Upper lobe of left lung (tissue), 4 donors: ENCODE measurements around the gene CCM2L.

Experiments
- POLR2A ChIP-seq, 4 donors: fragments of 450-650 bp; IDR thresholded peaks; one replicate each; pipeline ENCODE4 v1.5.1; 2016 to 2017; ENCODE audit warnings: antibody characterized with exemption in 4 of 4, mild to moderate bottlenecking in 2 of 4
- POLR2AphosphoS5 ChIP-seq, 2 donors: sonication (generic); formaldehyde crosslinking; IDR thresholded peaks; one replicate each; pipeline ENCODE4 v1.5.1; 2017; ENCODE audit warnings: antibody characterized with exemption in 2 of 2
- TF ChIP-seq, protein P1 (sequence below), 6 experiments: fragments of 450-650 bp in 4 of 6; fragments of 200-600 bp in 2 of 6; sonication (generic) in 2 of 6; IDR thresholded peaks; one replicate each; pipeline ENCODE4 v1.5.1; 2016 to 2019; ENCODE audit warnings: antibody characterized with exemption in 6 of 6

DNA sequence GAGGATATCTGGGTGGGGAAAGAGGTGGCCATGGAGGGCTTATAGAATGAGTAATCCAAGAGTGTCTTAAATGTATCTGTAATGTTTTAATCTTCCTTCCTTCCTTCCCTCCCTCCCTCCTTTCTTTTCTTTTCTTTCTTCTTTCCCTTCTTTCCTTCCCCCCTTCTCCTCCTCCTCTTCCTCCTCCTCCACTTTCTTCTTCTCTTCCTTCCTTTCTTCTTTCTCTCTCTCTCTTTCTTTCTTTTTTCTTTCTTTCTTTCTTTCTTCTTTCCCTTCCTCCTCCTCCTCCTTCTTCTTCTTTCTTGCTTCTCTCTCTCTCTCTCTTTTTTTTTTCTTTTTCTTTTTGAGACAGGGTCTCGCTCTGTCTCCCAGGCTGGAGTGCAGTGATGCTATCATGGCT lies 49.0 kb downstream of the CCM2L start:
- TF ChIP-seq, protein P1, sequence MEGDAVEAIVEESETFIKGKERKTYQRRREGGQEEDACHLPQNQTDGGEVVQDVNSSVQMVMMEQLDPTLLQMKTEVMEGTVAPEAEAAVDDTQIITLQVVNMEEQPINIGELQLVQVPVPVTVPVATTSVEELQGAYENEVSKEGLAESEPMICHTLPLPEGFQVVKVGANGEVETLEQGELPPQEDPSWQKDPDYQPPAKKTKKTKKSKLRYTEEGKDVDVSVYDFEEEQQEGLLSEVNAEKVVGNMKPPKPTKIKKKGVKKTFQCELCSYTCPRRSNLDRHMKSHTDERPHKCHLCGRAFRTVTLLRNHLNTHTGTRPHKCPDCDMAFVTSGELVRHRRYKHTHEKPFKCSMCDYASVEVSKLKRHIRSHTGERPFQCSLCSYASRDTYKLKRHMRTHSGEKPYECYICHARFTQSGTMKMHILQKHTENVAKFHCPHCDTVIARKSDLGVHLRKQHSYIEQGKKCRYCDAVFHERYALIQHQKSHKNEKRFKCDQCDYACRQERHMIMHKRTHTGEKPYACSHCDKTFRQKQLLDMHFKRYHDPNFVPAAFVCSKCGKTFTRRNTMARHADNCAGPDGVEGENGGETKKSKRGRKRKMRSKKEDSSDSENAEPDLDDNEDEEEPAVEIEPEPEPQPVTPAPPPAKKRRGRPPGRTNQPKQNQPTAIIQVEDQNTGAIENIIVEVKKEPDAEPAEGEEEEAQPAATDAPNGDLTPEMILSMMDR (IDR thresholded peaks at IDR 0.05), result no peak
- no peak for TF ChIP-seq POLR2A (IDR thresholded peaks at IDR 0.05)
- TF ChIP-seq POLR2AphosphoS5 (IDR thresholded peaks at IDR 0.05), result no peak
